GM19468 (cell line): Measurements from ENCODE around the gene EIF2B5.
A peak's percentile ranks its signal among the peaks of the same experiment; 100 is the strongest.
"Not testable (repeated sequence)": the region's sequence is repeated elsewhere in the genome, so short reads cannot be mapped to it uniquely, and the experiment has no call there.

Experiments
- ATAC-seq: cut with Tn5 transposase; IDR thresholded peaks from one replicate; pipeline ENCODE4 v1.9.1; 2021; ENCODE audit warnings: mild to moderate bottlenecking, moderate library complexity, moderate number of reproducible peaks; ENCODE audit not compliant: unreplicated experiment; ENCODE audit errors: extremely low read depth

The EIF2B5 gene

DNA sequence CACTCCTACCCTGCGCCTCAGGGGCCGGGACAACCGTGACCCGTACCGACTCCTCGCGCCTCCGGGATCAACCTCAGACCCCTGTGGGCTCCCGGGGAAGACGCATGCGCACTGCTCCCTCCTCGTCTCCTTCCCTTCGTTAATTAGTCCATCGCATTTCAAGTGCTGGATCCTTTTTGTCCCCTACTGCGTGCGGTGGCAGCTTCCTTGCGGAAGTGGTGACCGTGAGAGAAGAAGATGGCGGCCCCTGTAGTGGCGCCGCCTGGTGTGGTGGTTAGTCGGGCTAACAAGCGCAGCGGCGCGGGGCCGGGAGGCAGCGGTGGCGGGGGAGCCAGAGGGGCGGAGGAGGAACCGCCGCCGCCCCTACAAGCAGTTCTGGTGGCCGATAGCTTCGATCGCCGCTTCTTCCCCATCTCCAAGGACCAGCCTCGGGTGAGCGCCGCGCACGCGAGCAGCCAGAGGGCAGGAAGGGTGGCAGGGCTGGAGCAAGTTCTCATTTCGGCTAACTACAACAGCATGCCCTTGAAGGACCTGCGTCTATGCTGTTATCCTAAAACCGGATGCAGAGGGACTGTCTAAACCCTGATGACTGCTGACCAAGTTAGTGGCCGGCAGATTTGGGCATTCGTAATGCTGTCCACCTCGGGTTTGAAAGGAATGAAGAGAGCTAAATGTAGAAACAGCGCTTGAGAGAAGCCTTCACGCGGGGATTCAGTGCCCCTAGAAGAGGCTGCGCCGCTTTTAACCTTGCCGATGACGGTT, at the start of gene EIF2B5:
Gene EIF2B5 (plus strand): TSS at position 210 of the 762 bp plus-strand sequence. CDS start 28 bp downstream, at position 238.
- ATAC-seq: peak; percentile 82

DNA sequence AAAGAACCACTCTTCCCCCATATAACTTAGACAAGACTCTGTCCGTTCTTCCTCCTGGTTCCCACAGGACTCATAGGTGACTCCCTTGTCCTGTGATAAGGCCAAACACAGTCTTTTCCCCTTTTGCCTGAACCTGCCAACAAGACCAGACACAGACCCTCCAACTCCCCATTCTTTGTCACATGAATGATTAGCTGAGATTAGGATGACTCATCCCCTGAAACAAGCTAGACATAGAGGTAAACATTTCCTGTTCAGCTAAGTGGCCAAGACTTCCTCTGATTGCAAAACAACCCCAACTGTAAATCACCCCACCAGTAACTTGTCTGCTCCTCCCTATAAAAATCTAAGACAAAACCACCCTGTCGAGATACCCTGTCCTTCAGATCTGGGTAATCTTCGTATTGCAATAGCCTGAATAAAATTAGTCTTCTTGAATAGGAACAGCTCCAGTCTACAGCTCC, 49.7 kb upstream of the EIF2B5 start:
- ATAC-seq: no peak

DNA sequence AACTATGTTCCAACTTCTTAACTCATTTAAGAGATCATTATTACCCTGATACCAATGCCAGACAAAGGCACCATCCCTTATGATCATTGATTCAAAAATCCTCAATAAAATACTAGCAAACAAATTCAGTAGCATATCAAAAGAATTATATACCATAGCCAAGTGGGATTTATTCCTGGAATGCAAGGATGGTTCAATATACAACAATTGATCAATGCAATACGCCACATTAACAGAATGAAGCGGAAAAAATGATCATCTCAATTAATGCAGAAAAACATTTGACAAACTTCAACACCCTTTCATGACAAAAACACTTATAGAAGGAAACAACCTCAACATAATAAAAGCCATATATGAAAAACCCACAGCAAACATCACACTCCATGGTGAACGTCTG, 43.0 kb upstream of the EIF2B5 start:
- ATAC-seq: no peak

DNA sequence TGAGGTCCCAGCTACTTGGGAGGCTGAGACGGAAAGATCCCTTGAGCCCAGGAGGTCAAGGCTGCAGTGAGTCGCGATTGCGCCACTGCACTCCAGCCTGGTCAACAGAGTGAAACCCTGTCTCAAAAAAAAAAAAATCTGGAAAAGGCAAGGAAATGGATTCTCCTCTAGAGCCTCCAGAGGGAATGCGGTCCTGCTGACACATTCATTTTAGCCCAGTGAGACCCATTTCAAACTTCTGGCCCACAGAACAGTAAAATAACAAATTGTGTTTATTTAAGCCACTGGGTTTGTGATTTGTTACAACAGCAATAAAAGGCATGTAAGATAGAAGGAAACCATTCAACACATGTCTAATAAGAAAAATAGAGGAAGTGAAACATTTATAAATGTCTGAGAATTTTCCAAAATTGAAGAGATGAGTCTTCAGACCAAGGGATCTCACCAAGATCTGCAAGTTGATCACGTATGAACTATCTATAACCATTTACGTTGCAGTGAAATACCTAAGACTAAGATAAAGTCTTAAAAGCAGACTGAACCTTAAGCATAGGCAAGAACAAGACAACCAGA, 38.3 kb upstream of the EIF2B5 start, which contains the start of gene HTR3E:
Gene HTR3E (plus strand): TSS at position 254 of the 573 bp plus-strand sequence. CDS start 466 bp downstream, outside the sequence.
- no peak for ATAC-seq

DNA sequence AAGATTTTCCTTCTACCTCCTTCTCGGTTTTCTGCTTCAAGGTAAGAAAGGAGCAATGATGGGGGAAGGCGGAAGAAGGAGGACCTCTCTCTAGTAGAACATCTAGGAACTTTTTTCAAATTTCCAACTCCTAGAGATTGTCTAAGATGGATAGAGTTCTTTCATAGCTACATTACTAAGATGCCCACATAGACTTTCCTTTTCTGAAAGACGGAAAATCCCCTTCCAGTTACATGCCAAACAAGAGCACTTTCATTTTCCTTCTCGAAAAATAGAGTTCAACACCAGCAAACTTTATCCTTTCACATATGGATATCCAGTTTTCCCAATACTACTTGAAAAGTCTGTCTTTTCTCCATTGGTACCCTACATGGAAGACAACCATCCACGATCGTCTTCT, 37.6 kb upstream of the EIF2B5 start:
- ATAC-seq: no peak

DNA sequence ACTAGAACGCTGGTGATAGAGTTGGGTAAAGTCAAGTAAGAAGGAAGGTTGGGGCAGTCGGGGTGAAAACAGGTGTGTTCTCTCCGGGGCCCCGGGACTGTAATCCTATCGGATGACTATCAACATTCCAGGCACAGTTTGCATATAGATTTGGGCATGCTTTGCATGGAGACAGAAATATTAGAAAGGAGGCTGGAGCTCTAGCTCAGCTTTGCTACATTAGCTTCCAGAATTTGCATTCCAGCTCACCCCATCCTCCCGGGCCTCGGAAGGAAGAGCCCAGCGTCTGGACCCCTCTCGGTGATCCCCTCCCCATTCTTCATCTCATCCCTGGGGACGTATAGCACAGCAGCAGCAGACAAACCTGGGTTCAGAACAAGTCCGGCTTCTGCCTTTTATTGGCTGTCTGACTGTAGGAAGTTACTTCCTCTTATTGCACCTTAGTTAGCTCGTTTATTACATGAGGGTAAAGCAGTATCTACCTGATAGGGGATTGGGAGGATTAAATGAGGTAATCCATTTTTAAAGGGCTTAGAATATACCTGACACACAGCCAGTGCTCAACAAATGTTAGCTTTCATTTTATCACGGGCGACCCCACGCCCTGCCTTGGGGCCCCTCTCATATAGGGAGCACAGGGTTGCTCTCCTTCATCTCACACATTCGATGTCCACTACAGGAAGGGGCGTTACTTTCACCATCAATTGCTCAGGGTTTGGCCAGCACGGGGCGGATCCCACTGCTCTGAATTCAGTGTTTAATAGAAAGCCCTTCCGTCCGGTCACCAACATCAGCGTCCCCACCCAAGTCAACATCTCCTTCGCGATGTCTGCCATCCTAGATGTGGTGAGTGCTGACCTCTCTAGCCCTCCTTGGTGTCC, 35.1 kb upstream of the EIF2B5 start:
- no peak for ATAC-seq

DNA sequence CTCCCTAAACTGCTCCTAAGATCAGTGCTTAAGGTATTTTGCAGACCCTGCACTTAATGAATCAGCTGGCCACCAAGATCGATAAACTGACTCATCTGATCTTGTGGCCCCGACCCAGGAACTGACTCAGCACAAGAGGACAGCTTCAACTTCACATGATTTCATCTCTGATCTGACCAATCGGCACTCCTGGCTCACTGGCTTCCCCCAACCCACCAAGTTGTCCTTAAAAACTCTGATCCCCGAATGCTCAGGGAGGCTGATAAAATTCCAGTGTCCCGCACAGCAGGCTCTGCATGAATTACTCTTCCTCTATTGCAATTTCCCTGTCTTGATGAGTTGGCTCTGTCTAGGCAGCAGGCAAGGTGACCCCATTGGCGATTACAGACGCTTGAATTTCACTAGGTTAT, 24.8 kb upstream of the EIF2B5 start:
- no peak for ATAC-seq

DNA sequence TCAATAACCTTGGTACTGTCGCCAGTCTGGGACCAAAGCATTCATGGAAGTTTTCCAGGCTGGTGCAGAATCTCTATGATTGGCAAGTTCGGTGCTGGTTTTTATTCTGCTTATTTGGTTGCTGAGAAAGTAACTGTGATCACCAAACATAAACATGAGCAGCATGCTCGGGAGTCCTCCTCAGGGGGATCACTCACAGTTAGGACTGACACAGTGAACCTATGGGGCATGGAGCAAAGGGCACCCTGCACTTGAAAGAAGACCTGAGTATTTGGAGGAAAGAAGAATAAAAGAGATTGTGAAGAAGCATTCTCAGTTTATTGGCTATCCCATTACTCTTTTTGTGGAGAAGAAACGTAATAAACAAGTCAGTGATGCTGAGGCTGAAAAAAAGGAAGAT, 19.1 kb upstream of the EIF2B5 start:
- no peak for ATAC-seq

DNA sequence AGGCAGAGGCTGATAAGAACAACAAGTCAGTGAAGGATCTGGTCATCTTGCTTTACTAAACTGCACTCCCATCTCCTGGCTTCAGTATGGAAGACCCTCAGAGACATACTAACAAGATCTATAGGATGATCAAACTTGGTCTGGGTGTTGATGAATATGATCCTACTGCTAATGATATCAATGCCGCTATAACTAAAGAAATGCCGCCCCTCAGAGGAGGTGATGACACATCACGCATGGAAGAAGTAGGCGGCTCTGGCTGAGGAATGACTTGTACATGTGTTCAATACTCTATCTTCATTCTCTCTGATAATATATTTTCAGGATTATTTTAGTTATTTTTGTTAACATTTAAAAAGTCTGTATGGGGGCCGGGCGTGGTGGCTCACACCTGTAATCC, 17.5 kb upstream of the EIF2B5 start:
- no peak for ATAC-seq

DNA sequence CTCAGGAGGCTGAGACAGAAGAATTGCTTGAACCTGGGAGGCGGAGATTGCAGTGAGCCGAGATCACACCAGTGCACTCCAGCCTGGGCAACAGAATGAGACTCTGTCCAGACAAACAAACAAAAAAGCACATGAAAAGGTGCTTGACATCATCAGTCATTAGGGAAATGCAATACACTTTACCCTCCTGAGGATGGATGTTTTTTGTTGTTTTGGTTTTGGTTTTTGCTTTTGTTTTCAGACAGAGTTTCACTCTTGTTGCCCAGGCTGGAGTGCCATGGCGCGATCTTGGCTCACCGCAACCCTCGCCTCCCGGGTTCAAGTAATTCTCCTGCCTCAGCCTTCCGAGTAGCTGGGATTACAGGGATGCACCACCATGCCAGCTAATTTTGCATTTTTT, 14.1 kb upstream of the EIF2B5 start:
- not testable (repeated sequence) for ATAC-seq

DNA sequence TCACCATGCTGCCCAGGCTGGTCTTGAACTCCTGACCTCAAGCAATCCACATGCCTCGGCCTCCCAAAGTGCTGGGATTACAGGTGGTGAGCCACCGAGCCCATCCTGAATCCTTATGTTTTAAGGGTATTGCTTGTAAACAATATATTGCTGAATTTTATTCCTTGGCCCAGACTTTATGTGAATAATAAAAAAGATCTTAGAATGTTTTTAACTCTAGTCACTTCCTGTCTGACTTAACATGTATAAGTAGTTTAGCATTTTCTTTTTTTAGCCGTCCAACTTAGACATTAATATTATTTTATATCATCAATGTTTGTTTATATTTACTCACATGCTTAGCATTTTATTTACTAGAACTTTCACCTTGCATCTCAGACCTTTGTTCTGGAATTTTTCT, 9.2 kb upstream of the EIF2B5 start:
- ATAC-seq: no peak

DNA sequence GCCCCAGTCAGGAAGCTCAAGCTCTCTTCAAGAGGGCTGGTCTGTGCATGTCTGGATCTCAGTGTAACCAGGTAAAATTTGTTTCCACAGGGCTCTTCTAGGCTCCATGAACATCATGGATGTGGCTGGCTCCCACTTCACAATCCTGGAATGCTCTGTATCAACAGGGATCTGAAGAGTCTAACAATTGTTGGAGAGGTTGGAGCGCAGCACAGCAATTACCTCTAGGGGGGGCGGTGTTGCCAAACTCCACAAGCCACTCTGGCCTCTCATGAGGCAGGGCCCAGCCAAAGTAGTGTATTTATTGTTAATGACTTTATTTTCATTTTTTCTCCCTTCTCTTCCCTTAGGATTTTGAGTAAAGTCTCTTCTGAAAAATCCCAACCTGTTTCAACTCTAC, 6.1 kb upstream of the EIF2B5 start:
- no peak for ATAC-seq

DNA sequence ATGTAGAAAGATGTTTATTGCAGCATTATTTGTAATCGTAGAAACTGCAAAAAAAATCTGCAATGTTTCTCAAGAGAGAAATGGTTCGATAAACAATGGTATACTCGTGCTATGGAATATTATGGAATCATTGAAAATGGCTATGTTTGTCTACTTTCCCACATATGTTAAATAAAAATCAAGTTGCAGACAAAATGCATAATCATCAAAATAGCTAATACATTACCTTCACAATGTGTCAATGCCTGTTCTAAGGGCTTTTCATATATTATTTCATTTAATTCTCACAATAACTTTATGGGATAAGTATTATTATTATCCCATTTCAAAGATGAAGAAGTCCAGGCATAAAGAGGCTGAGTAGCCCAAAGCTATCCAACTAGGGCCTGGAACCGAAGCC, 2.2 kb upstream of the EIF2B5 start:
- no peak for ATAC-seq

DNA sequence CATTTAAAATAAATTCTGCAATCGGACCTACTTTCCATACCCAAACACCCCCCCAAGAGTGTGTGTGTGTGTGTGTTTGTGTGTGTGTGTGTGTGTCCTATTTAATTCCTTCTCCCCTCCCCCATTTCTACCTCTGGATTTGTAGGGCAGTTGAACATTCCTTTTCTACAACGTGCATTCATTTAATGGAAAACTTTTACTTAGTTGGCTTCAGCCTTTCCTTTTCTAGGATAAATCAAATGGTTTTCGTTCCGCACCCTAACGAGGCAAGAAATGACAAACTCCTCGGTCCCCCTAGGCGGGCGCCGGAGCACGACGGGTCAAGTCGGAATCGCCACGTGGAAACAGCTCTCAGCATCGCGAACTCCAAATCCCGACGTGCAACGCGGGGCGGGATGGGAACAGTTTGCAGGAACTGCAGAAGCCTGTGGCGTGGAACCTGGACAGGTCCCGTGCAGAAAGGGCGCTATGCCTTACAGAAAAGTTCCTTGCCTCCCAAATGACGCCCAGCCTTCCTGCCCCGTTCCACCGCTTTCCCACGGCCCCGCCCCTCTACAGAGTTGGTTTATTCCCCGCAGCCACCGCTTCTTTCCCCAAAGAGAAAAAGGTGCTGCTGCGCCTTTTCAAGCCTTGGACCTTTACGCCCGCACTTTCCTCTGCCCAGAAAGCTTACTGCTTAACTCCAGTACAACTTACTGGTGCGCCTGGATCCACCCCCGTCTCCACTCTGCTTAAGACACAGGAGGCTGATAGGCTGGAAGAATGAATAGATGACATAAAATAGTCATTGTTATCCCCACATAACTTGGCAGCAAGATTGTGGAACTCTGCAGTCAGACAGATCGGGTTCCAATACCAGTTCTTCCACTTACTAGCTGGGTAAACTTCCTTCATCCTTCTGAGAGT, 1.1 kb upstream of the EIF2B5 start:
- no peak for ATAC-seq

DNA sequence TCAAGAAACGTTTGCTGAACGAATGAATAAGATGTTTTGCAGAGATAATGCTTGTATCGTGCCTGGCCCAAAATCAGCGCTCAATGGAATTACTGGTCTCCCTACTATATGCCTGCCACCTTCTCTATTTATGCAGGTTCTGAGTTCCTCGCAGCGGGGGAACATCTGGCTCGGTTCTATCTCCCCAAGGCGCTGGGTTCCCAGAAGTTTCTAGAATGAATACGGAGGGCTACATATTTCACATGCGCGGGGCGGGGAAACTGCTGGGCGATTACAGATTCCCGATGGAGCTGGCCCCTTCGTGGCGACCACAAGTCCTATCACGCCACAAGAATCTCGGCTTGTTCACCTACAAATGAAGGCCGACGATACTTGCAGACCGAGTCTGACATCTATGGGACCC, 411 bp upstream of the EIF2B5 start:
- no peak for ATAC-seq

DNA sequence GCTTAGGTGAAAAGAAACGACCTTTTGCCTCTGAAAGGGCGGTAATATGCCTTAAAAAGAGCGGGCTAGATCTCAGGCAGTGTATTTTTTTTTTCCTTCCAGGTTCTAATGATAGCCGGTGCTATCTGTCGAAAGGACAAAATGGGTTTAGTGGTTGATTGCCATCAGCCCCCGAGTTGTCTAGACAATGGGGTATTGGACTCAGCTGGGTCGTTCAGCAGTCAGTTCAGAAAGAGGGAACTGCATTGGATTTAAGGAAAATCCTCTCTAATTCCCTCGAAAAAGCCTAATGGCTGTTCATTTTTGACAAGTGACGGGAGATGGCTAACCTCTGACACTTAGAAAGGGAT, 728 bp downstream of the EIF2B5 start:
- no peak for ATAC-seq

DNA sequence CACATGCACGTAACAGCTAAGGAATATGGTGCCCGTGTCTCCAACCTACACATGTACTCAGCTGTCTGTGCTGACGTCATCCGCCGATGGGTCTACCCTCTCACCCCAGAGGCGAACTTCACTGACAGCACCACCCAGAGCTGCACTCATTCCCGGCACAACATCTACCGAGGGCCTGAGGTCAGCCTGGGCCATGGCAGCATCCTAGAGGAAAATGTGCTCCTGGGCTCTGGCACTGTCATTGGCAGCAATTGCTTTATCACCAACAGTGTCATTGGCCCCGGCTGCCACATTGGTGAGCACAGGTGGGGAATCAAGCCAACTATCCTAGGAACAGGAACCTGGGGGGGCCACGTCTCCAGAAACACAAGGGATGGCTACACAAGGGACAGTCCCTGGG, 5.3 kb downstream of the EIF2B5 start:
- no peak for ATAC-seq

DNA sequence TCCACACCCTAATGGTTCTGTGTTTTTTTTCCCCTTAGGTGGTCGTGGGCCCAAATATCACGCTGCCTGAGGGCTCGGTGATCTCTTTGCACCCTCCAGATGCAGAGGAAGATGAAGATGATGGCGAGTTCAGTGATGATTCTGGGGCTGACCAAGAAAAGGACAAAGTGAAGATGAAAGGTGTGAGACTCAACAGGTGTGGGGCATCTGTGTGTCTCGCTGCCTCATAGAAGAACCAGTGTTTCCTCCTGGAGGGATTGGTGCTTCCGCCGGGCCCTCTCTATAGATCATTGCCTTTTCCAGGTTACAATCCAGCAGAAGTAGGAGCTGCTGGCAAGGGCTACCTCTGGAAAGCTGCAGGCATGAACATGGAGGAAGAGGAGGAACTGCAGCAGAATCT, 7.0 kb downstream of the EIF2B5 start:
- no peak for ATAC-seq

DNA sequence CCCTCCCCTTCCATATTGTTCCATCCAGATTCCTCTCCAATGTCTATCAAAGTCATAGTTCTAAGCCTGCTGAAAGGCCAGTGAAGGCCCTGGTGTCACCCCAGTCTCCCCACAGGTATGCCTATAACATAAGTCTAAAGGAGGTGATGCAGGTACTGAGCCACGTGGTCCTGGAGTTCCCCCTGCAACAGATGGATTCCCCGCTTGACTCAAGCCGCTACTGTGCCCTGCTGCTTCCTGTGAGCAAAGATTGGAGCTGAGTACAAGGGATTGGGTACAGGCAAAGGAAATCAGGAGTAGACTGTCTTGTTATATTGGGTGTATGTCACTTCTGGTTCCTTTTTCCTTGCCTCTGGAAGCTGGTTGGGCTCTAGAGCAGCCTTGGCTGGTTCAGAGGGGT, 8.2 kb downstream of the EIF2B5 start:
- no peak for ATAC-seq

DNA sequence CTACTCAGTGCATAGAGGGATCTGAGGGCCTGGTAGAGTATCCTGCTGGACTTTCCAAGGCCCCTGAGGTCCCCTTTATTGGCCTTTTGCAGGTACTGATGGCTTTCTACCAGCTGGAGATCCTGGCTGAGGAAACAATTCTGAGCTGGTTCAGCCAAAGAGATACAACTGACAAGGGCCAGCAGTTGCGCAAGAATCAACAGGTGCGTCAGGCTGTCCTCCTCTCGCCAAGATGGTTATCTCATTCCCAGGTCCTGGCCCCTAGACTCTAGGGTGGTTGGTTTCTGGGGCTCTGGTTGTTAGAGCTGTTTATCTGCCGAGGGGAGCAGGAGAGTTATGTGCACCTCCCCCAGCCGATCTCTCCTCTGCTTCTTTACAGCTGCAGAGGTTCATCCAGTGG, 9.3 kb downstream of the EIF2B5 start:
- no peak for ATAC-seq
